BJ (cell line): ENCODE data around the gene KIF16B. TPM values are rescaled to one million over a fixed set of nuclear protein-coding genes. Genes with fewer than 3 reads are reported as not detected.

ENCODE experiments used
- CTCF ChIA-PET: fragments of 350-600 bp; formaldehyde crosslinking; extraction: SDS; loops from one replicate; lab custom pipeline; 2021; ENCODE audit warnings: antibody characterized with exemption, inconsistent platforms; lab: Yijun Ruan, JAX
- POLR2A ChIA-PET: fragments of 300-600 bp; sonication (Branson Sonifier 250); formaldehyde crosslinking; extraction: SDS; loops from one replicate; lab custom pipeline; 2021; ENCODE audit warnings: antibody characterized with exemption; lab: Charles Lee
- DNase-seq: peaks from one replicate; pipeline ENCODE4 v3.0.0-alpha.2; 2011; ENCODE audit warnings: low read depth
- H3K27me3 ChIP-seq: 2 replicates; pipeline ENCODE4 v1.6.0; 2011; ENCODE audit warnings: low read length; ENCODE audit not compliant: control insufficient read depth, insufficient read depth
- H3K36me3 ChIP-seq: 2 replicates; pipeline ENCODE4 v1.5.1; 2011; ENCODE audit warnings: low read length; ENCODE audit not compliant: control insufficient read depth, insufficient read depth
- H3K4me3 ChIP-seq: 2 replicates; pipeline ENCODE4 v1.5.1; 2011; ENCODE audit warnings: low read depth, mild to moderate bottlenecking, control low read depth, low read length
- CTCF ChIP-seq: IDR thresholded peaks from 2 replicates; pipeline ENCODE4 v1.5.1; 2011; ENCODE audit warnings: low read depth, mild to moderate bottlenecking, control low read depth, inconsistent platforms, low read length, moderate library complexity; ENCODE audit not compliant: insufficient read depth
- polyA plus RNA-seq: library from polyadenylated mRNA; depleted of rRNA; stranded (reverse); fragments of >200 nt; gene quantifications from 2 replicates; pipeline ENCODE4 v1.2.3, GENCODE V29; 2011

The KIF16B gene
- polyA plus RNA-seq, 1 experiment = 3.2 TPM

- CTCF ChIA-PET = interaction anchor here (3.0 kb wide), 1 partner anchor 9 kb away, joined by 9 read pairs; no protein-coding TSS in a partner anchor
Observed at GRCh38 chr20:16554766-16555543, 18.3 kb downstream of the KIF16B start.

GRCh38 chr20:16553684-16554083 lies 19.6 kb downstream of the KIF16B start:
- Histone ChIP-seq H3K36me3 (no peaks in the 10 kb centered on the region), H3K27me3 (no peaks in the 10 kb centered on the region), H3K4me3 (no peak overlapping the region)
- no peak for TF ChIP-seq CTCF
- DNase-seq = no peak
- CTCF ChIA-PET = no interaction called here
- POLR2A ChIA-PET = no interaction called here

More at GRCh38 chr20:16554766-16555543, 18.3 kb downstream of the KIF16B start:
- H3K27me3 ChIP-seq = no peaks in the 10 kb centered on the region
- H3K4me3 ChIP-seq = no peak overlapping the region
- no peak for TF ChIP-seq CTCF
- no peak for DNase-seq
- H3K36me3 ChIP-seq = no peaks in the 10 kb centered on the region
- POLR2A ChIA-PET = no interaction called here

- DNase-seq = no peak
Observed at GRCh38 chr20:16553101-16553500, 20.1 kb downstream of the KIF16B start.

GRCh38 chr20:16552015-16552414 lies 21.2 kb downstream of the KIF16B start:
- no peaks in the 10 kb centered on the region for H3K36me3 ChIP-seq
- ChIA-PET POLR2A (no interaction called here), CTCF (interaction anchor here (0.7 to 1.0 kb wide), 2 partner anchors 10 to 12 kb away, joined by 3 read pairs; no protein-coding TSS in a partner anchor)
- no peaks in the 10 kb centered on the region for H3K27me3 ChIP-seq
- H3K4me3 ChIP-seq = no peak overlapping the region
- TF ChIP-seq CTCF = no peak
- DNase-seq = no peak

More at GRCh38 chr20:16553101-16553500, 20.1 kb downstream of the KIF16B start:
- no peak overlapping the region for H3K4me3 ChIP-seq
- POLR2A ChIA-PET = no interaction called here
- CTCF ChIA-PET = no interaction called here
- H3K27me3 ChIP-seq = no peaks in the 10 kb centered on the region
- TF ChIP-seq CTCF = no peak
- no peaks in the 10 kb centered on the region for H3K36me3 ChIP-seq

- H3K27me3 ChIP-seq = no peaks in the 10 kb centered on the region
- no peak for TF ChIP-seq CTCF
- DNase-seq = no peak
- POLR2A ChIA-PET = no interaction called here
- no peak overlapping the region for H3K4me3 ChIP-seq
- H3K36me3 ChIP-seq = no peaks in the 10 kb centered on the region
- CTCF ChIA-PET = interaction anchor here (1.0 kb wide), 1 partner anchor 10 kb away, joined by 3 read pairs; no protein-coding TSS in a partner anchor
Observed at GRCh38 chr20:16551607-16552006, 21.6 kb downstream of the KIF16B start.
